Brain microvascular endothelial cell (primary cell): ENCODE data around the gene LAIR1.

Experiments
- DNase-seq: peaks from one replicate; pipeline ENCODE4 v3.0.0-alpha.2; 2020
- H3K27ac ChIP-seq: fragments of 250-450 bp; sonication (Bioruptor Pico); 2 replicates; pipeline ENCODE4 v1.5.1; 2020; ENCODE audit warnings: mild to moderate bottlenecking, moderate library complexity
- H3K27me3 ChIP-seq: fragments of 250-450 bp; sonication (Bioruptor Pico); replicated peaks from 2 replicates; pipeline ENCODE4 v1.5.1; 2020; ENCODE audit warnings: mild to moderate bottlenecking
- H3K36me3 ChIP-seq: fragments of 250-450 bp; sonication (Bioruptor Pico); replicated peaks from 2 replicates; pipeline ENCODE4 v1.5.1; 2020; ENCODE audit warnings: mild to moderate bottlenecking
- H3K4me3 ChIP-seq: 2 replicates; pipeline ENCODE4 v1.5.1; 2011; ENCODE audit warnings: low read depth, mild to moderate bottlenecking, control low read depth, low read length, moderate library complexity
- CTCF ChIP-seq: IDR thresholded peaks from 2 replicates; pipeline ENCODE4 v1.5.1; 2011; ENCODE audit warnings: low read depth, mild to moderate bottlenecking, moderate library complexity, low read length, control low read depth, inconsistent platforms; ENCODE audit errors: missing control alignments
- in situ Hi-C: cut with HindIII; loops from 2 replicates; pipeline ENCODE4 v1.10.0; 2017; ENCODE audit warnings: low sequenced_read_pairs, low pct_ligation_motif_present

The LAIR1 gene

DNA sequence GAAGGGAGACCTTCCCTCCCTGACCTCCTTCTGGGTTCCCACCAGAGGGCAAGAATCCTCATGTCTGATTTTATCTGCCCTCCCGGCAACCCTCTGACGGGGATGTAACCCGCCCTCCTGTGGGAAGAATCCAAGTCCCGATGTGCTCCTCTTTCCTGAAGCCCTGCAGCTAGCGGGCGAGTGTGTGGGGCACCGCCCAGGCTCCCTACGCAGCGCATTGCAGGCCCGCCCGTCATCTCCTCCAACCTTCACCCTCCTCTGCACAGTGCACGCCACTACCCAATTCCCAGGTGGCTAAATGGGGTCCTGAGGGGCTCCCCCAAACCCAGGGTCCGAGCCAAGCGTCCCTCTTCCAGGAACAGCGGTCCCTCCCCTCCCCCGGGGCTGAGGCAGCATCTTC is 7.3 kb downstream of the LAIR1 start:
- H3K27me3 ChIP-seq, result no peaks in the 10 kb centered on the region
- no peak for TF ChIP-seq CTCF
- DNase-seq, result no peak
- H3K4me3 ChIP-seq, result no peak overlapping the region
- no peak overlapping the region for H3K27ac ChIP-seq
- no peaks in the 10 kb centered on the region for H3K36me3 ChIP-seq
- in situ Hi-C loops, result no loop called here

- no peak overlapping the region for H3K4me3 ChIP-seq
- no peaks in the 10 kb centered on the region for H3K27me3 ChIP-seq
- no peak for DNase-seq
- in situ Hi-C loops, result no loop called here
- no peak overlapping the region for H3K27ac ChIP-seq
- no peak for TF ChIP-seq CTCF
- no peaks in the 10 kb centered on the region for H3K36me3 ChIP-seq
These were observed 8.2 kb downstream of the LAIR1 start for GRCh38 chr19:54356444-54357056.

GRCh38 chr19:54355675-54356074 is 9.1 kb downstream of the LAIR1 start:
- DNase-seq, result no peak
- H3K27ac ChIP-seq, result no peak overlapping the region
- no peak for TF ChIP-seq CTCF
- in situ Hi-C loops, result no loop called here
- H3K4me3 ChIP-seq, result no peak overlapping the region
- no peaks in the 10 kb centered on the region for H3K27me3 ChIP-seq
- no peaks in the 10 kb centered on the region for H3K36me3 ChIP-seq

- in situ Hi-C loops, result no loop called here
- no peak overlapping the region for H3K27ac ChIP-seq
- no peak for TF ChIP-seq CTCF
These were observed 10.0 kb downstream of the LAIR1 start for GRCh38 chr19:54354761-54355160.

GRCh38 chr19:54352546-54352945 is 12.2 kb downstream of the LAIR1 start:
- in situ Hi-C loops, result no loop called here
- H3K36me3 ChIP-seq, result no peaks in the 10 kb centered on the region
- no peak overlapping the region for H3K27ac ChIP-seq
- TF ChIP-seq CTCF, result no peak
- no peak for DNase-seq
- no peaks in the 10 kb centered on the region for H3K27me3 ChIP-seq
- no peak overlapping the region for H3K4me3 ChIP-seq

More at GRCh38 chr19:54354761-54355160, 10.0 kb downstream of the LAIR1 start:
- Histone ChIP-seq H3K27me3 (no peaks in the 10 kb centered on the region), H3K36me3 (no peaks in the 10 kb centered on the region), H3K4me3 (no peak overlapping the region)
- DNase-seq, result no peak

- Histone ChIP-seq H3K36me3 (no peaks in the 10 kb centered on the region), H3K4me3 (no peak overlapping the region), H3K27ac (no peak overlapping the region), H3K27me3 (no peaks in the 10 kb centered on the region)
- in situ Hi-C loops, result no loop called here
- no peak for TF ChIP-seq CTCF
- DNase-seq, result no peak
These were observed 12.7 kb downstream of the LAIR1 start for GRCh38 chr19:54352041-54352440.
